Activated CD4-positive, alpha-beta T cell treated with anti-CD3 and anti-CD28 coated beads, Interleukin-2, amount 50 U/mL, for 4 hours (primary cell): Measurements from ENCODE around the gene ATRIP.

ENCODE experiments used
- DNase-seq, 2 experiments: peaks; one replicate each; pipeline ENCODE4 v3.0.0-alpha.2; 2020

The ATRIP gene

GRCh38 chr3:48505968-48506504, 59.5 kb downstream of the ATRIP start:
- DNase-seq = no peak

DNA sequence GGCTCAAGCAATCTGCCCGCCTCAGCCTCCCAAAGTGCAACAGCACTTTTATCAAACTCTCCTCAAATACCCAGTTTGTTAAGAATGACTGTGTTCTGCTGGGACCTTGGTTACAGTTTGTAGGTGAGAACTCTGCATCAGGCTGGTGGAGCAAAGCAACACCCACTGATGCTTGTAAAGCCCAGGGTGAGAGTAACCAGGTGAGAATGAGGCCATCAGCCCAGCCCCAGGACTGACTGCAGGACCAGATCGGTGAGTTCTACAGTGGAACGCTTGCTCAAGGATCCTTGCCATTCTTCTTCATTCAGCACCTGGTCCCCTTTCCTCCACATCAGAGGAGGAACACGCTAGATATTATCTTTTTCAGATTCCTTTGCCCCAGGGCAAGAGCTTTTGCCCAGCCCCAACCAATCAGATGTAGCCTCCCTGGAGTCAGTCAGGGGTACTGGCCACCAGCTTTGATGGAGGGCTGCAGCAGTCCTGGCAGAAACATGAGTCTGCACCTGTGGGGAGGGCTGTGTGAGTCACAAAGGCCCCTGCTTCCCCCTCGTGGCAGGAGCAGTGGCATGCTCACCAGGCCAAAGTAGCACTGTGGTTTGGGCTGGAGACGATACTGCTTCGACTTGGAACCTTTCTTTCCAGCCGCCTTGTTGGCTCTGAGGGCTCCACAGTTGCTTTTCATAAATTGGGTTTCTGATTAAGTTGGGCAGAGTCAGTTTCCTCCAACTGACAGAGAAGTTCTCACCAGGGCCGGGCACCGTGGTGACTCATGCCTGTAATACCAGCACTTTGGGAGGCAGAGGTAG, 60.9 kb downstream of the ATRIP start:
- peak; percentile 67 to 72 for DNase-seq

DNA sequence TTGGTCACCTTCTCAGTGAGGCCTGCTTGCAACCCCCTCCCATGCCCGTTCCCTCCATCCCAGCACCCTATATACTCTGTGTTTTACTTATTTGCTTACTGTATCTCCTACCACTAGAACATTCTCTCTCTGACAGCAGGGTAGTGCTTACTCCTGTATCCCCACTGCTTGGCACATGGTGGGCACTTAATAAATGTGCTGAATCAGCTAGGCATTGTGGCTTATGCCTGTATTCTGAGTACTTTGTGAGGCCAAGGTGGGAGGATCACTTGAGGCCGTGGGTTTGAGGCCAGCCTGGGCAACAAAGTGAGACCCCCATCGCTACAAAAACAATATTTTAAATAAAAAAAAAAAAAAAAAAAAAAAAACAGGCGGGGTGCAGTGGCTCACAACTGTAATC, 65.0 kb downstream of the ATRIP start:
- no peak for DNase-seq

- DNase-seq = no peak
Measured at GRCh38 chr3:48514431-48515227, 68.1 kb downstream of the ATRIP start.
